ENCODE results near the gene PANK2. TPM values are rescaled to one million over a fixed set of nuclear protein-coding genes. Genes with fewer than 3 reads are reported as not detected.

The PANK2 gene
- total and polyA plus RNA-seq, 2 donors (not counting 1 experiment from before 2014, with no cell fraction given) = 33.7 to 51.7 TPM

DNA sequence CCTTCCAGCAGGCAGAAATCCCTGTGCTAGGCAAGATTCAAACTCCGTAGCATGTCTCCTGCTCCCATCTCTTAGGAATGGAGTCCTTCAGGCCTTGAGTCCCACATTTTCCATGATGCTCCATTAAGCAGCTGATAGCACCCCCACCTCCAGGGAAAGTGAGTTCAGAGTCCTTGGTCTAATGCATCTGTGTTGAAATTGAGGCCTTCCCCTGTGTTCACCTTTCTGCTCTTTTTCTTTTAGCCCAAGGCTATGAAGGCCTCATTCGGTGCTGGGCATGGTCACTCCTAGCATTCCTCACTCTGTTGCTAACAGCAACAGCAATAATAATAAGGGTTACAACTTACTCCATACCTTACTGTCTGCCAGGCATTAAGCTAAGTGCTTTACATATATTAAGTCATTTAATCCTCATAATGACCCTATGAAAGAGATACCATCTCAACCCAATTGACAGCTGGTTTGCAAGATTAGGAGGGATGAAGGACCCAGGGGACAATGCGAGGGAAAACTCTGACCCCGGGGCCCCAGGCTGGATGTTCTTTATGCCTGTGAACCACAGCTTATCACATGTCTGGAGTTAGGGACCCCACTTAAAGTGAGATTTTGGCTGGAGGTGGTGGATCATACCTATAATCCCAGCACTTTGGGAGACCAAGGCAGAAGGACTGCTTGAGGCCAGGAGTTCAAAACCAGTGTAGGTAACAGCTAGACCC is 17.5 kb upstream of the PANK2 start:
- H3K36me3 ChIP-seq (ENCODE audit: control insufficient read depth, insufficient read depth, low read length) = peaks cover 16% of the 10 kb centered on the region
- H3K4me2 ChIP-seq (ENCODE audit: extremely low read depth, insufficient read depth, low read length) = no peak overlapping the region
- no peak for DNase-seq (ENCODE audit: low read depth in 2 of 2)
- H3K4me3 ChIP-seq (replicated peaks in 1 of 4; ENCODE audit: control extremely low read depth in 1 of 4, insufficient read depth in 1 of 4, low read depth in 3 of 4, low read length in 4 of 4) = no peak overlapping the region
- no peak overlapping the region for H3K27ac ChIP-seq (ENCODE audit: insufficient read depth, low read length)
- no peaks in the 10 kb centered on the region for H3K9me3 ChIP-seq (ENCODE audit: control insufficient read depth, insufficient read depth, low read depth, low read length)
- H3K27me3 ChIP-seq (ENCODE audit: control insufficient read depth, insufficient read depth, low read length) = no peaks in the 10 kb centered on the region
- H3K9ac ChIP-seq (ENCODE audit: insufficient read depth, low read length) = no peak overlapping the region
- no peaks in the 10 kb centered on the region for H4K20me1 ChIP-seq (ENCODE audit: control insufficient read depth, extremely low read depth, insufficient read depth, low read length)
- H3K4me1 ChIP-seq (ENCODE audit: control insufficient read depth, extremely low read depth, insufficient read depth, low read length) = peaks cover 3% of the 10 kb centered on the region
- H2AFZ ChIP-seq (ENCODE audit: low read length) = no peak overlapping the region
- TF ChIP-seq CTCF (conservative IDR thresholded peaks at IDR 0.05 in 1 of 2, IDR thresholded peaks at IDR 0.05 in 1 of 2; ENCODE audit: low read depth in 1 of 2, low read length in 2 of 2) (no peak), EZH2 (IDR thresholded peaks at IDR 0.05; ENCODE audit: low read length, missing control alignments) (no peak)
- no peaks in the 10 kb centered on the region for H3K79me2 ChIP-seq (ENCODE audit: control insufficient read depth, insufficient read depth, low read length)

GRCh38 chr20:3873507-3873906 is 15.7 kb upstream of the PANK2 start:
- Histone ChIP-seq H3K27me3 (ENCODE audit: control insufficient read depth, insufficient read depth, low read length) (no peaks in the 10 kb centered on the region), H3K36me3 (ENCODE audit: control insufficient read depth, insufficient read depth, low read length) (peaks cover 12% of the 10 kb centered on the region), H3K4me2 (ENCODE audit: extremely low read depth, insufficient read depth, low read length) (no peak overlapping the region), H4K20me1 (ENCODE audit: control insufficient read depth, extremely low read depth, insufficient read depth, low read length) (no peaks in the 10 kb centered on the region), H3K4me3 (replicated peaks in 1 of 4; ENCODE audit: control extremely low read depth in 1 of 4, insufficient read depth in 1 of 4, low read depth in 3 of 4, low read length in 4 of 4) (no peak overlapping the region), H2AFZ (ENCODE audit: low read length) (no peak overlapping the region), H3K79me2 (ENCODE audit: control insufficient read depth, insufficient read depth, low read length) (no peaks in the 10 kb centered on the region), H3K9ac (ENCODE audit: insufficient read depth, low read length) (no peak overlapping the region), H3K27ac (ENCODE audit: insufficient read depth, low read length) (no peak overlapping the region), H3K9me3 (ENCODE audit: control insufficient read depth, insufficient read depth, low read depth, low read length) (no peaks in the 10 kb centered on the region), H3K4me1 (ENCODE audit: control insufficient read depth, extremely low read depth, insufficient read depth, low read length) (peaks cover 3% of the 10 kb centered on the region)
- no peak for DNase-seq (ENCODE audit: low read depth in 2 of 2)
- TF ChIP-seq EZH2 (IDR thresholded peaks at IDR 0.05; ENCODE audit: low read length, missing control alignments) (no peak), CTCF (conservative IDR thresholded peaks at IDR 0.05 in 1 of 2, IDR thresholded peaks at IDR 0.05 in 1 of 2; ENCODE audit: low read depth in 1 of 2, low read length in 2 of 2) (no peak)

- DNase-seq (ENCODE audit: low read depth in 2 of 2) = peak; percentile 18 to 56
- peaks cover 12% of the 10 kb centered on the region for H3K36me3 ChIP-seq (ENCODE audit: control insufficient read depth, insufficient read depth, low read length)
Measured at GRCh38 chr20:3874194-3874844, 14.9 kb upstream of the PANK2 start.

More at GRCh38 chr20:3874194-3874844, 14.9 kb upstream of the PANK2 start:
- Histone ChIP-seq H3K27ac (ENCODE audit: insufficient read depth, low read length) (no peak overlapping the region), H3K4me1 (ENCODE audit: control insufficient read depth, extremely low read depth, insufficient read depth, low read length) (peaks cover 3% of the 10 kb centered on the region), H3K27me3 (ENCODE audit: control insufficient read depth, insufficient read depth, low read length) (no peaks in the 10 kb centered on the region), H3K4me3 (replicated peaks in 1 of 4; ENCODE audit: control extremely low read depth in 1 of 4, insufficient read depth in 1 of 4, low read depth in 3 of 4, low read length in 4 of 4) (no peak overlapping the region), H3K4me2 (ENCODE audit: extremely low read depth, insufficient read depth, low read length) (no peak overlapping the region), H2AFZ (ENCODE audit: low read length) (no peak overlapping the region), H3K9me3 (ENCODE audit: control insufficient read depth, insufficient read depth, low read depth, low read length) (no peaks in the 10 kb centered on the region), H3K79me2 (ENCODE audit: control insufficient read depth, insufficient read depth, low read length) (no peaks in the 10 kb centered on the region), H3K9ac (ENCODE audit: insufficient read depth, low read length) (peak overlapping the region; percentile 23), H4K20me1 (ENCODE audit: control insufficient read depth, extremely low read depth, insufficient read depth, low read length) (no peaks in the 10 kb centered on the region)
- TF ChIP-seq EZH2 (IDR thresholded peaks at IDR 0.05; ENCODE audit: low read length, missing control alignments) = no peak
- TF ChIP-seq CTCF (conservative IDR thresholded peaks at IDR 0.05 in 1 of 2, IDR thresholded peaks at IDR 0.05 in 1 of 2; ENCODE audit: low read depth in 1 of 2, low read length in 2 of 2) = no peak
